Measurements from ENCODE around the gene ATP6V0E1.

The ATP6V0E1 gene

GRCh38 chr5:172956936-172957335, 26.6 kb upstream of the ATP6V0E1 start:
- no peak for DNase-seq (ENCODE audit: low read depth, low spot score)

GRCh38 chr5:172957458-172957857, 26.1 kb upstream of the ATP6V0E1 start:
- DNase-seq (ENCODE audit: low read depth, low spot score) = no peak

DNA sequence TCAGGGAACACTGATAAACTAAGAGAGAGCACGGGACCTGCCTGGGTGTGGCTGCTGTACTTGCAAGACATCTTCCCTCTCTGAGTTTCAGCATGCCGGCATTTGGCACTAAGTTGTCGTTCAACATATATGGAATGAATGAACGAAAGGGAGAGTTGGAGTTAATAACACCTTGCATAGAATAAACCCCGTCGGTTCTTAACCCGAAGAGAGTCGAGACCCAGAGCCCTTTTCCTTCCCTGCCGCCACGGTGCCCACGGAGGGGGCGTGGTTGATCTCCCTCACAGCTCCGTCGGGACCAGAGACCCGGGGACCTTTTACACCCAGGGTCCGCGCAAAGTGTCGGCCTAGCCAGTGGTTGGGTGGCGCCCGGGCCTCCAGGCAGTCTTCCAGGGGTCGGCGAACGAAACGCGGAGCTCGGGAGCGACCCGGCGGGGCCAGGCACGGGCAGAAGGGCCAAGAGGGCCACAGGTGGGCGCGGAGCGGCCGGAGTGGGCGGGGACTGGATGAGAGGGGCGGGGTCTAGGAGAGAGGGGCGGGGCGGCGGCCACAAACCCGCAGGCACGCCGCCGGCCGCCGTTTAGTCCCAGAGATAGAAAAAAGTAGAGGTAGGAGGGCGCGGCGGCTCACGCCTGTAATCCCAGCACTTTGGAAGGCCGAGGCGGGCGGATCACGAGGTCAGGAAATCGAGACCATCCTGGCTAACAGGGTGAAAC, 25.1 kb upstream of the ATP6V0E1 start:
- no peak for DNase-seq (ENCODE audit: low read depth, low spot score)

DNA sequence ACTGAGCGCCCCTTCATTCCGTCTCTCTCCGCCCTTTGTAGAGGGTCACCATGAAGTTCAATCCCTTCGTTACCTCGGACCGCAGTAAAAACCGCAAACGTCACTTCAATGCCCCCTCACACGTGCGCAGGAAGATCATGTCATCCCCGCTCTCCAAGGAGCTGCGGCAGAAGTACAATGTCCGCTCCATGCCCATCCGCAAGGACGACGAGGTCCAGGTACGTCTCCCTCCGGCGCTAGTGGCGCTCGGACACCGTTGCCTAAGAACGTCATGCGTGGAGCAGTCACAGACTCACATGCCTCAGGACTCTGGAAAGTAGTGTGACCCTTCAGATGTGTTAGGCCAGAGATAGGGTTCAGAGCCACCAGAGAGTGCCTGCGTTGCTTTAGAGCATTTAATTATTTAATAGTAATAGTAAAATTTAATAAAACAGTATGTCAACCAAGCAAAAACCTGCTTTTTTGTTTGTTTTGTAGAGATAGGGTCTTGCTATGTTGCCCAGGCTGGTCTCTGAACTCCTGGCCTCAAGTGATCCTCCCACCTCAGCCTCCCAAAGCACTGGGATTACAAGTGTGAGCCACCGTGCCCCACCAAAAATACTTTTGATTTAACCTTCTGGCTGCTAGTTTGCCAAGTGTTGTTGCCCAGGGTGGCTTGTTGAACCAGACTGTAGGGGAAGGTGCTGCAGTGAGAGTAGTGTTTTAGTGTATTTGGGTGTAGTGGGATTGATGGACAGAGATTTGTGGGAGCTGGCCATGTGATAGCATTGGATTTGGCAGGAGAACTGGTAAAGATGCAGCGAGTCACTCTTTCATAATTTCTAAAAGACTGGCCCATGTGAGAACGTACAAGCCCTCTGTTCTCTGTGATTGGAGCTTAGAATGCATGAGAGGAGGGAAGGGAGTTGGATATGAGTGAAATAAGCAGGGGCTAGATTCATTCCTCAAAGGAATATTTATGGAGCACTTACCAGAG, 23.5 kb upstream of the ATP6V0E1 start:
- no peak for DNase-seq (ENCODE audit: low read depth, low spot score)

- no peak for DNase-seq (ENCODE audit: low read depth, low spot score)
These were observed 13.7 kb upstream of the ATP6V0E1 start for GRCh38 chr5:172969921-172970320.

GRCh38 chr5:172971482-172971881, 12.1 kb upstream of the ATP6V0E1 start:
- DNase-seq (ENCODE audit: low read depth, low spot score) = no peak

DNA sequence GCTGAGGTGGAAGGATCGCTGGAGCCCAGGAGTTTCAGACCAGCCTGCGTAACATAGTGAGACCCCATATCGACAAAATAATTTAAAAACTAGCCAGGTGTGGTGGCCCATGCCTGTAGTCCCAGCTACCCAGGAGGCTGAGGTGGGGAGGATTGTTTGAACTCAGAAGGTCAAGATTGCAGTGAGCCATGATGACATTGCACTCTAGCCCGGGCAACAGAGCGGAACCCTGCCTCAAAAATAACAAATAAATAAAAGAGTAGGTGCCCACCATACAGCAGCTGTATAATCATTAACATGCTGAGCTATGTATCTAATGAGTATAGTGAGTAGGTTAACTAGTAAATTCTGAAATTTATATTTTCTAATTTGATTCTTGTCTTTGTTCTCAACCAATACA, 11.0 kb upstream of the ATP6V0E1 start:
- DNase-seq (ENCODE audit: low read depth, low spot score) = no peak

GRCh38 chr5:172973127-172973916, 10.2 kb upstream of the ATP6V0E1 start:
- DNase-seq (ENCODE audit: low read depth, low spot score) = no peak

- no peak for DNase-seq (ENCODE audit: low read depth, low spot score)
These were observed 9.6 kb upstream of the ATP6V0E1 start for GRCh38 chr5:172973931-172974330.

DNA sequence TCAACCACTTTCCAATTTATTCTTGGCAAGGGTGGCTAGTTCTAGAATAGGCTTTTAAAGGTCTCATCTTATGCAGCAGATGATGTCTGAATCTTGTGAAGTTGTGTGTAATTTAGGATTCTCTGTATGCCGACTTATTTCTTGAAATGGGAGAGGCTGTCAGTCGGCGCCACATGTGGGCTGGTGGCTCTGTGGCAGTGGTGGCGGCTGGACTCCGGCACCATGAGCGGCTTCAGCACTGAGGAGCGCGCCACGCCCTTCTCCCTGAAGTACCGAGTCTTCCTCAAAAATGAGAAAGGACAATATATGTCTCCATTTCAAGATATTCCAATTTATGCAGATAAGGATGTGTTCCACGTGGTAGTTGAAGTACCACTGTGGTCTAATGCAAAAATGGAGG, 8.3 kb upstream of the ATP6V0E1 start:
- DNase-seq (ENCODE audit: low read depth, low spot score) = no peak

DNA sequence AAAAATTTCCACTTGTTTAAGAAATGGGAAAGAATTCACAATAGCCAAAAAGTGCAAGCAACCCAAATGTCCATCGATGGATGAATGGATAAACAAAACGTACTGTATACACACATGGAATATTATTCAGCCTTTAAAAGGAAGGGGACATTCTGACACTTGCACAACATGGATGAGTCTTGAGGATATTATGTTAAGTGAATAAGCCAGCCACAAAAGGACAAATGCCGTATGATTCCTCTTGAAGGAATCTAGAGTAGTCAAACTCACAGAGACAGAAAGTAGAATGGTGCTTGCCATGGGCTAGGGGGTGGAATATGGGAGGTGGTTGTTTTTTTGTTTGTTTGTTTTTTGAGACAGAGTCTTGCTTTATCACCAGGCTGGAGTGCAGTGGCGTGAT, 3.8 kb upstream of the ATP6V0E1 start:
- DNase-seq (ENCODE audit: low read depth, low spot score) = no peak

DNA sequence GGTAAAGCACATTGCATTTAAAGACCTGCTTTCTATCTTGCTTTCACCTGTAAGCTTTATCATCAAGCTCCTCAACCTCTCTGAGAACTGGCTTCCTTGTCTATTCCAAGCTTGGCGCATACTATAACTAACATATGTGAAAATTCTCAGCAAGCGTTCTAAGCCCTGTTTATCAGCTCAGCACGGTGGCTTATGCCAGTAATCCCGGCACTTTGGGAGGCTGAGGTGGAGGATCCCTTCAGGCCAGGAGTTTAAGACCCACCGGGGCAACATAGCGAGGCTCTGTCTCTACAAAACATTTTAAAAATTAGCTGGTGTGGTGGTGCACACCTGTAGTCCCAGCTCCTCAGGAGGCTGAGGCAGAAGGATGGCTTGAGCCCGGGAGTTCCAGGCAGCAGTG, 1.6 kb upstream of the ATP6V0E1 start:
- DNase-seq (ENCODE audit: low read depth, low spot score) = no peak

DNA sequence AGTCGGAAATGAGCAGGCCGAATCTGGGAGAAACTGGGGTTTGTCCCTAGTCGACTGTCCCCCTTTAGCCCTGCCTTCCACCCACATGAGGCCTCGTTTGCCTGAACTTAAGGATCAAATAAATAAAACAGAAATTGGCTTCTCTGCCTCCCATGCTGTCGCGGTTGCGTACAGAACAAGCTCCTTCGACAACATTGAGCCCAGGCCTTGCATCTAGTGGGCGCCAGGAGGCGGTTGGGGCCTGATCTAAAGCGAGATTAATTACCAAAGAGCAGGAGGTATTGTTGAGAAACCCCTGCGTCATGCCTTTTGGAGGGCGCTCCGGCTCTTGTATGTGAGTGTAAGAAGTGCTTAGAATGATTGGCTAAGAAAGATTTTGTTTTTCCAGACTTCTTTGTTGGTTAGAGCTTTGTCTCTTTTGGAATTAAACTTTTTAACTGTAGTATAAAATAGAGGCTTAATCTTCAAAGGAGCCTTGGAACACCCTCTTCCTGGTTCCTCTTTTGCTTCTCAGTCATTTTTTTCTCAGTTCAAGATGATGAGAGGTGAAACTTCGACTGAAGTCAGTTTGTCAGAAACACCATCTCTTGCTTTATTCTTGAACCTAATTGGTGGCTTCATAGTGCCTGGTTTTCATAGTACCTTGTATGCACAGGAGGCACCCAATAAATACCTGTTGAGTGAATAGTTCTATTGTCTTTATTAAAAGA, 828 bp downstream of the ATP6V0E1 start:
- DNase-seq (ENCODE audit: low read depth, low spot score) = peak; percentile 47

DNA sequence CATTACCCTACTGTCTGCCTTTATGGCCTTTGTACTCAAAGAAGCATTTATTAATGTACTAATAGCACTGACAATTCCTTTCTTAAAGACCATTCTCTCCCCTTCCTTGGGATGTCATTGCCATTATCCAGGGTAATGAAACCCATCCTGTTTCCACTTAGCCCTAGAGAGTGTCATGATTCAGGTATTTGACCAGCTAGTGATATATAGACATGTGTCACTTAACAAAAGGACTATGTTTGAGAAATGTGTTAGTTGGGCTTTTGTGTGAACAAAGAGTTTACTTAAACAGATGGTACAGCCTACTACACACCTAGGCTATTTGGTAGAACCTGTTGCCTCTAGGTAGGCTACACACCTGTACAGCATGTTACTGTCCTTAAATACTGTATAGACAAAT, 2.0 kb downstream of the ATP6V0E1 start:
- no peak for DNase-seq (ENCODE audit: low read depth, low spot score)

DNA sequence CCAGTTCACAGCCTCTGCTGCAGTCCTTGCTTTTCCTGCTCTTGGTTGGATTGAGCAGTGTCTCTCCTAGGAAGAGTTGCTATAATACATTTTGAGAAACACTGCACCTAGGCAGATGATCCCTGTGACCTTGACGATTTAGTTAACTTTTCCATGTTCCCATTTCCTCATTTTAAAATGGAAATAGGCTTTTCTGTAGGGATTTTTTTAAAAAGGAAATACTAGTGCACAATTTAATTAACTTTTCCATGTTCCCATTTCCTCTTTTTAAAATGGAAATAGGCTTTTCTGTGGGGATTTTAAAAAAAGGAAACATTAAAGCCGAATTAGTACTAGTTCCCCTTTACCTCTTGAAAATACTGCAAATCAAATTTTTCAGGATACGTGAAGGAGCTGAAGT, 4.7 kb downstream of the ATP6V0E1 start:
- no peak for DNase-seq (ENCODE audit: low read depth, low spot score)

- no peak for DNase-seq (ENCODE audit: low read depth, low spot score)
These were observed 7.2 kb downstream of the ATP6V0E1 start for GRCh38 chr5:172990776-172991175.

DNA sequence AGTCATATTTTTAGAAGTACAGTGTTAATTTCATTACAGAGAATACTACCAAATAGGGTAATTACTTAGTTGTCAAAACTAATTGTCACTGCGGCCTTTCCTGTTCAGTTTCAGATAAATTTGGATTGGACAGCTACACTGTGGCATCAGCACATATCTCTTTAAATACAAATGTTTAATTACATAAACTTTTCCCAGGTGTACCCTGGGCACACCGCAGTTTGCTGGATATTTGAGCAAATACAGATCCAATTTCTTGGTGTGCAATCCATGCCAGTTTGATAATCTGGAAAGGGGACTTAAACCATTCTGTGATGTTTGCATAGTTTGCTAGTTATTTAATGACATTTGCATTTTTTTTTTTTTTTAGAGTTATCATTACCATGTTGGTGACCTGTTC, 10.8 kb downstream of the ATP6V0E1 start:
- DNase-seq (ENCODE audit: low read depth, low spot score) = no peak

DNA sequence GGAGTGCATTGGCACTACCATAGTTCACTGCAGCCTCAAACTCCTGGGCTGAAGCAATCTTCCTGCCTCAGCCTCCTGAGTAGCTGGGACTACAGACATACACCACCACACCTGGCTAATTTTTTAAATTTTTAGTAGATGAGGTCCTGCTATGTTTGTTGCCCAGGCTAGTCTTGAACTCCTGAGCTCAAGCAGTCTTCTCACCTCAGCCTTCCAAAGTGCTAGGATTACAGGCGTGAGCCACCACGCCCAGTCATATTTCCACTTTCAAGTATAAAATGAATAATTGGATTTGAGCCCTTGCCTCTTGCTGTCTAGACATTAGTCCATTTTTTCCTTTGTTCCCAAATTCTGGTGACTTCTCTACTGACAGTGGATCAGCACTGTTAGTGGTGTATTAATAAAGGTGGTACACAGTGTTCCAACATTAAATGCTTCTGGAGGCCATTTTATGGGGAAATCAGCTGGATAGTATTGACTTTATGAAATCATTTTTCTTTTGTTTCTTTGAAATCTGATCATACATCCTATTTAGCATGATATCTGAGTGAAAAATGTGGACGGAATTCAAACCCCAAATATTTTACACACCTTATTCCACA, 15.9 kb downstream of the ATP6V0E1 start:
- no peak for DNase-seq (ENCODE audit: low read depth, low spot score)

DNA sequence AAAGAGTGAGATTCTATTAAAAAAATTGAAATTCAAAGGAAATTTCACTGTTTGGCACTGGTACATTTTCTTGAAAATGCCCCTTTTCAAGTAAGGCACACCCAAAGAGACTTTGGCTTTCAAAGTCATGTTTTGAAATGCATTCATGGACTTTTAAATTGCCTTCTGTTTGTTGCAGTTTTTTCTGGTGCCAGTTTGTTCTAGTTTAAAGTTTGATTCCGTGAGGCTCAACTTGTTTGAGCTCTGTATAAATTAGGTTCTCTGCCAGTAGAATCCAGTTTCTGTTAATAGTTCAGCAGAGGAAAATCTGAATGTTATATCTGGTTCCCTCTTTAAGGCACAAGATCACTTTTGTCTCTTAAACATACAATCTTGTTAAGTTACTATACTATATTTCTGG, 16.4 kb downstream of the ATP6V0E1 start:
- no peak for DNase-seq (ENCODE audit: low read depth, low spot score)

DNA sequence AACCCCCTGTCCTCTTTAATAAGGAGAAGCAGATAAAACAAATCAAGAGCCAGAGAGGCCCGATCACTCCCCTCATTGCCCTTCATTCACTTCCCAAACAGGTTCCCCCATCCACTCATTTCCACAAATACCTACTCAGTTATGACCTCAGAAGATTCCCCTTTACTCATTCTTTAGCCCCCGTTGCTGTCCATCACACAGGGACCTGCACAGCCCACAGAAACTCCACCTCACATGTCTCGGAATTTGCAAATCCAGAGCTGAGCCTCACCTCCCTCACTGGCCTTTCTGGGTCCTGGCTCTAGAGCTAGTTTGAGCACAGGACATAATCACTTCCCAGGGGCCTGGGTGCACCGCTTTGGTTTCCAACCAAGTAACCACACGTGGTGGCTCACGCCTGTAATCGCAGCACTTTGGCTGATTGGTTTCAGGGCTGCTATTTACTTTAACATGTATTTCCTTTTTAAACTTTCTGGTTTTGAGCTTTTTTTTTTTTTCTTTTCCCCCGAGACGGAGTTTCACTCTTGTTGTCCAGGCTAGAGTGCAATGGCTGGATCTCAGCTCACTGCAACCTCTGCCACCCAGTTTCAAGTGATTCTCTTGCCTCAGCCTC, 17.8 kb downstream of the ATP6V0E1 start:
- no peak for DNase-seq (ENCODE audit: low read depth, low spot score)

GRCh38 chr5:173003360-173003759, 19.8 kb downstream of the ATP6V0E1 start:
- DNase-seq (ENCODE audit: low read depth, low spot score) = no peak
